ENCODE measurements around the gene CYP2D6.
"Not testable (repeated sequence)": the region's sequence is repeated elsewhere in the genome, so short reads cannot be mapped to it uniquely, and the experiment has no call there.

CYP2D6 gene

DNA sequence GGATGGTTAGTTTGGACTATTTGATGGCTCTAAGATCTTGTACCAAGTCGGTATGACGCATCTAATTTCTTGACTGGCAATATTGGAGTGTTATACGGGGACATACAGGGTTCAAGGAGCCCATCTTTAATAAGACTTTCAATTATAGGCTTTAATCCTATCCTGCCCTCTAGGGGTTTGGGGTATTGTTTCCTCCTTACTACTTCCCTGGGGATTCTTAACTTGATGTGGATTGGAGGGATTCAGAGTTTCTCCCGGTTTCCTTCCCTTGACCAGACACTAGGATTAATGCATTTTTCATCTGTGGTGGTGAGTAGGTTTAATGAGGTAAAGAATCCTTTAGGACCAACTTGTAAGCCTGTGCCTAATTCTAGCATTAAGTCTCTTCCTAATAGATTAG is 18.8 kb downstream of the CYP2D6 start:
- Histone ChIP-seq H3K27me3 (no peaks in the 10 kb centered on the region), H3K4me3 (ENCODE audit: low read depth in 1 of 2, low read length in 1 of 2) (no peak overlapping the region), H3K27ac (no peak overlapping the region), H3K36me3 (no peaks in the 10 kb centered on the region), H3K4me1 (ENCODE audit: control insufficient read depth in 1 of 2, insufficient read depth in 1 of 2, low read depth in 1 of 2, low read length in 1 of 2) (no peaks in the 10 kb centered on the region), H3K9me3 (peaks cover 8% of the 10 kb centered on the region)
- TF ChIP-seq, protein P1, sequence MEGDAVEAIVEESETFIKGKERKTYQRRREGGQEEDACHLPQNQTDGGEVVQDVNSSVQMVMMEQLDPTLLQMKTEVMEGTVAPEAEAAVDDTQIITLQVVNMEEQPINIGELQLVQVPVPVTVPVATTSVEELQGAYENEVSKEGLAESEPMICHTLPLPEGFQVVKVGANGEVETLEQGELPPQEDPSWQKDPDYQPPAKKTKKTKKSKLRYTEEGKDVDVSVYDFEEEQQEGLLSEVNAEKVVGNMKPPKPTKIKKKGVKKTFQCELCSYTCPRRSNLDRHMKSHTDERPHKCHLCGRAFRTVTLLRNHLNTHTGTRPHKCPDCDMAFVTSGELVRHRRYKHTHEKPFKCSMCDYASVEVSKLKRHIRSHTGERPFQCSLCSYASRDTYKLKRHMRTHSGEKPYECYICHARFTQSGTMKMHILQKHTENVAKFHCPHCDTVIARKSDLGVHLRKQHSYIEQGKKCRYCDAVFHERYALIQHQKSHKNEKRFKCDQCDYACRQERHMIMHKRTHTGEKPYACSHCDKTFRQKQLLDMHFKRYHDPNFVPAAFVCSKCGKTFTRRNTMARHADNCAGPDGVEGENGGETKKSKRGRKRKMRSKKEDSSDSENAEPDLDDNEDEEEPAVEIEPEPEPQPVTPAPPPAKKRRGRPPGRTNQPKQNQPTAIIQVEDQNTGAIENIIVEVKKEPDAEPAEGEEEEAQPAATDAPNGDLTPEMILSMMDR (IDR thresholded peaks at IDR 0.05), result no peak

DNA sequence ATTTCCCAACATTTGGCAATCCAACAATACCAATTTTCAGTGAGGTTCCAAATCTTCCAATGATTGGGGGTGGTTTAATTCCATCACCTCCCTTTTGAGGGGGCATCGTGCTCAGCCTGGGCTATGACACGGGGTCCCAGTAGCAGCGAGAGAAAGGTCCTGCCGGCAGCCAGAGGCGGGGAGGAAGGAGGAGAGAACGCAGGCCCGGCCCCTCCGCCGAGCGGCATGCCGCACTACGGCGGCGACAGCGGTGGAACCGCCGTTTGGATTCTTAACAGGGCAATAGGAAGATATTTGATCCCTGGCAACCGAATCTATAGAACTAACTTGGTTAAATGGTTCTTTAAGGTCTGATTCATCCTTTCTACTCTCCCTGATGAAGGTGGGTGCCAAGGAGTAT is 21.8 kb downstream of the CYP2D6 start:
- Histone ChIP-seq H3K36me3 (no peaks in the 10 kb centered on the region), H3K27me3 (no peaks in the 10 kb centered on the region), H3K4me3 (ENCODE audit: low read depth in 1 of 2, low read length in 1 of 2) (no peak overlapping the region), H3K4me1 (ENCODE audit: control insufficient read depth in 1 of 2, insufficient read depth in 1 of 2, low read depth in 1 of 2, low read length in 1 of 2) (no peaks in the 10 kb centered on the region), H3K27ac (no peak overlapping the region), H3K9me3 (peaks cover 16% of the 10 kb centered on the region)
- TF ChIP-seq, protein P1 (IDR thresholded peaks at IDR 0.05), result no peak

DNA sequence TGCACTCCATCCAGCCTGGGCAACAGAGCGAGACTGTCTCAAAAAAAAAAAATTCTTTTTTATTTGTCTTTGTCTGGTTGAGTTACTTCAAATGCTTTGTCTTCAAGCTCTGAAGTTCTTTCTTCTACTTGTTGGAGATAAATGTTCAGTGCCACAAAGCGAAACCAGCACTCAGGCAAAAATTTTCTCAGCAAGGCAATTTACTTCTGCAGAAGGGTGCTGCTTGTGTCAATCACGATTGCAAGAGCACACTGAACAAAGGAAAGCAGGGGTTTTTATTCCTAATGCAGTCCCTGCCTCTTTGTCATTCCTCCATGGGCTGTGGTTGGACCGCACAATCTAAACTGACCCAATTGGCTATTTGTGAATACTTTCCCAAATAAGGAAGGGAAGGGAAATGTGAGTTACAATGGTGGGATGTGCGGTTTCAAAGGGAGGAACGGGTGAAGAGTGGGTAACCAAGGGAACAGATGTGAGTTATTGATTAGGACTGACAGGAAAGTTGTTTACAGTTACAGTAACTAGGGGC is 26.2 kb downstream of the CYP2D6 start:
- peaks cover 53% of the 10 kb centered on the region for H3K9me3 ChIP-seq
- H3K27ac ChIP-seq, result not testable (repeated sequence)

DNA sequence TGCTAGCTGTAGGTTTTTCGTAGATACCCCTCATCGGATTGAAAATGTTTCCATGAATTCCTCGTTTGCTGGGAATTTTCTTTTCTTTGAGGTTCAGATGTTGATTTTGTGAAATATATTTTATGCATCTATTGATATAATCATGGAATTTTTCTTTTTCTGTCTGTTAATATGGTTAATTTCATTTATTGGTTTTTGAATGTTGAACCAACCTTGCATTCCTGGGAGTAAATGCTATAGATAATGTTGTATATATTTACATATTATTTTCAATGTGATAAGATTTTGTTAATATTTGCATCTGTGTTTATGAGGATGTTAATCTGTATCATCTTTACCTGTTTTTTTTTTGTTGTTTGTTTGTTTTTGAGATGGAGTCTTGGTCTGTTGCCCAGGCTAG is 29.4 kb downstream of the CYP2D6 start:
- Histone ChIP-seq H3K9me3 (peaks cover 53% of the 10 kb centered on the region), H3K4me3 (ENCODE audit: low read depth in 1 of 2, low read length in 1 of 2) (no peak overlapping the region), H3K4me1 (ENCODE audit: control insufficient read depth in 1 of 2, insufficient read depth in 1 of 2, low read depth in 1 of 2, low read length in 1 of 2) (no peaks in the 10 kb centered on the region), H3K27ac (no peak overlapping the region), H3K36me3 (no peaks in the 10 kb centered on the region), H3K27me3 (no peaks in the 10 kb centered on the region)
- TF ChIP-seq, protein P1 (IDR thresholded peaks at IDR 0.05), result no peak

More for the DNA sequence above, 26.2 kb downstream of the CYP2D6 start:
- H3K4me3 ChIP-seq (ENCODE audit: low read depth in 1 of 2, low read length in 1 of 2); H3K36me3 ChIP-seq; H3K4me1 ChIP-seq (ENCODE audit: control insufficient read depth in 1 of 2, insufficient read depth in 1 of 2, low read depth in 1 of 2, low read length in 1 of 2); H3K27me3 ChIP-seq: not testable (repeated sequence)

DNA sequence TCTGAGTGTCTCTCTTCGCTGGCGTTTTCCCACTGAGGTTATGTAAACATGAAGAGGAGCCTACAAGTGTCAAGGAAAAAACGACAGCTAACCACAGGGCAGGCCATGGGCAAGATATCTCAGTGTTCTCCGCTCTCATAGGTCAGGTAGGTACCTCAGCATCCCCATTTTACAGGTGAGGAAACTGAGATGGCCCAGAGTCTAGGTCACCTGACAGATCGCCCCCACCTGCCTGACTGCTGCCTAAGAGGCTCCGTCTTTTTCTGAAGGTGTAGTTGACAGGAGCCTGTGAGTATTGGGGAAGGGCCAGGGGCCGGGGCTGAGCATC is 39.2 kb downstream of the CYP2D6 start:
- Histone ChIP-seq H3K4me1 (ENCODE audit: control insufficient read depth in 1 of 2, insufficient read depth in 1 of 2, low read depth in 1 of 2, low read length in 1 of 2) (peaks cover 23 to 26% of the 10 kb centered on the region in 2 experiments), H3K27ac (peak overlapping the region; percentile 96)

More for the DNA sequence above, 39.2 kb downstream of the CYP2D6 start:
- H3K27me3 ChIP-seq, result no peaks in the 10 kb centered on the region
- H3K36me3 ChIP-seq, result peaks cover 8% of the 10 kb centered on the region
- peak overlapping the region; percentile 77 to 89 for H3K4me3 ChIP-seq (ENCODE audit: low read depth in 1 of 2, low read length in 1 of 2)
- TF ChIP-seq, protein P1 (IDR thresholded peaks at IDR 0.05), result no peak
- no peaks in the 10 kb centered on the region for H3K9me3 ChIP-seq
